NCI-H1694 treated with DMSO at 0.1 percent for 48 hours (cell line): Measurements from ENCODE around the gene MINDY4.

Source experiments
- DNase-seq: peaks from one replicate; lab custom pipeline; 2025; lab: John Stamatoyannopoulos, UW

Gene MINDY4

GRCh38 chr7:30775992-30776391 lies 4.8 kb downstream of the MINDY4 start:
- DNase-seq = no peak

DNA sequence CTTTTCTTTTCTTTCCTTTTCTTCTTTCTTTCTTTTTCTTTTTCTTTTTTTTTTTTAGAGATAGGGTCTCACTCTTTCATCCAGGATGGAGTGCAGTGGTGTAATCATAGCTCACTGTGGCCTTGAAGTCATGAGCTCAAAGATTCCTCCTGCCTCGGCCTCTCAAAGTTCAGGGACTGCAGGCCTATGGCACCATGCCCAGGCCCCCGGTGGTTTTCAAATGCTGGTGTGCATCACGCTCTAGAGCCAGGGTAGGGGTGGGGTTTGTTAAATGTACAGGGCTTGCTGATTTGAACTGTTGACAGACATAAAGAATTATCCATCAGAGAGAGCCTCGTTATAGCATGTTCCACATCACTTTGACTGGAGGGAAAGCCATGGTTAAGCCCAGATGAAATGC lies 5.8 kb downstream of the MINDY4 start:
- no peak for DNase-seq

GRCh38 chr7:30778255-30779025 lies 7.2 kb downstream of the MINDY4 start:
- DNase-seq = no peak

DNA sequence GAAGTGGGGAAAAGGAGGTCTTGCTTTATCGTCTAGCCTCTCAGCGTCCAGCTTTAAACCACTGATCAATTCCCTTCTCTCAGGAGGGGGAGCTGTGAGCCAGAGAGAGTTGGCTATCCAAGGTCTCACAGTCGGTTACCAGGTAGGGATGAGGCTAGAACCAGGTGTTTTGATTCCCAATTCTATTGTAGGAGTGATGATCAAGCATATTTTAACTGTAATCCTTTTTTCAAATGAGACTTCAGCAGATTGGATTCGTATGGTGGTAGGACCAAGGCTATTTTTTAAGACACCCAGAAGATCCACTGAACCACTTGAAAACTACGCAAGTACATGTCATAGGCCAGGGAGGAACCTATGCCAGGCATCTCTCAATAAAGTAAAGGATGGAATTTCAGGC lies 8.4 kb downstream of the MINDY4 start:
- DNase-seq = no peak

- no peak for DNase-seq
These were observed 9.7 kb downstream of the MINDY4 start for GRCh38 chr7:30780941-30781340.

- no peak for DNase-seq
These were observed 11.5 kb downstream of the MINDY4 start for GRCh38 chr7:30782690-30783089.

DNA sequence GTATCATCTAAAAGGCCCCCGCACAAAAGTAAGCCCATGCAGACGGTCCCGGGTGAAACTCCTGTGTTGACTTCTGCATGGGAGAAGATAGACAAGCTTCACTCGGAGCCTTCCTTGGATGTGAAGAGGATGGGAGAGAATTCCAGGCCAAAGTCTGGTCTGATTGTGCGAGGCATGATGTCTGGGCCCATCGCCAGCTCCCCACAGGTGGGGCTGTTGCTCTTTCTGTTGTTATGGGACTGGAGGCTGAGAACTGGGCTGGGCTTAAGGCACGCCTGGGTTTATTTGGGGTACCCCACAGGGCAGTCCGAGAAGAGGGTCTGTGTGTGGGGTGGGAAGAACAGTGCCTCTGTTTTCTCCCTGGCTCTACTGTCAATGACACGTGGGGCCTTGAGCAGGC lies 14.6 kb downstream of the MINDY4 start:
- DNase-seq = no peak

DNA sequence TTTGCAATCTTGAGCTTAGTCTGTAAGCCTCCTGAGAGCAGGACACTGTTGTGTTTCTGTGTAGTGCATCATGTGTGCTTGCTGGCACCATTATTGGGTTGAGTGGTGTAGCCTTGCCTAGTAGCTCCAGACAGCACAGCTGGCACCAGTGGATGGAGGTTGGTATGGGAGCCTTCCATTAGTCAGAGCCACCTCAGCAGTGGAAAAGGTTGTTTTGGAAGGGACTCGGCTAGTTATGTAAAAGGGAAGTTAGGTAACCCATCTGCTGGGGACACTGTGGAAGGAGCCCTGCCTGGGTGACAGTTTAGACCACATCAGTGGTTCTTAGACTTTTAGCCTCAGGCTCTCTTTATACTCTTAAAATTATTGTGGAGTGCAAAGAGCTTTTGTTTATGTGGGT lies 16.3 kb downstream of the MINDY4 start:
- no peak for DNase-seq

GRCh38 chr7:30788640-30789333 lies 17.6 kb downstream of the MINDY4 start:
- no peak for DNase-seq

GRCh38 chr7:30789334-30789711 lies 18.1 kb downstream of the MINDY4 start:
- DNase-seq = no peak

DNA sequence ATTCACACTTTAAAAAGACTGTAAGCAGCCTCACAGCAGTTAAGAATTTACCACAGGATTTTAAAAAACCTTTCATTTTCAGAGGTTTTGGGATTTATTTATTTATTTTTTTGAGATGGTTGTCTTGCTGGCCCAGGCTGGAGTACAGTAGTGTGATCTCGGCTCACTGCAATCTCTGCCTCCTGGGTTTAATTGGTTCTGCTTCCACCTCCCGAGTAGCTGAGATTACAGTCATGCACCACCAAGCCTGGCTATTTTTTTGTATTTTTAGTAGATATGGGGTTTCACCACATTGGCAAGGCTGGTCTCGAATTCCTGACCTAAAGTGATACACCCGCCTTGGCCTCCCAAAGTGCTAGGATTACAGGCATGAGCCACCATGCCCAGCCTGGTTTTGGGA lies 19.1 kb downstream of the MINDY4 start:
- DNase-seq = no peak

- no peak for DNase-seq
These were observed 19.9 kb downstream of the MINDY4 start for GRCh38 chr7:30791114-30791513.

DNA sequence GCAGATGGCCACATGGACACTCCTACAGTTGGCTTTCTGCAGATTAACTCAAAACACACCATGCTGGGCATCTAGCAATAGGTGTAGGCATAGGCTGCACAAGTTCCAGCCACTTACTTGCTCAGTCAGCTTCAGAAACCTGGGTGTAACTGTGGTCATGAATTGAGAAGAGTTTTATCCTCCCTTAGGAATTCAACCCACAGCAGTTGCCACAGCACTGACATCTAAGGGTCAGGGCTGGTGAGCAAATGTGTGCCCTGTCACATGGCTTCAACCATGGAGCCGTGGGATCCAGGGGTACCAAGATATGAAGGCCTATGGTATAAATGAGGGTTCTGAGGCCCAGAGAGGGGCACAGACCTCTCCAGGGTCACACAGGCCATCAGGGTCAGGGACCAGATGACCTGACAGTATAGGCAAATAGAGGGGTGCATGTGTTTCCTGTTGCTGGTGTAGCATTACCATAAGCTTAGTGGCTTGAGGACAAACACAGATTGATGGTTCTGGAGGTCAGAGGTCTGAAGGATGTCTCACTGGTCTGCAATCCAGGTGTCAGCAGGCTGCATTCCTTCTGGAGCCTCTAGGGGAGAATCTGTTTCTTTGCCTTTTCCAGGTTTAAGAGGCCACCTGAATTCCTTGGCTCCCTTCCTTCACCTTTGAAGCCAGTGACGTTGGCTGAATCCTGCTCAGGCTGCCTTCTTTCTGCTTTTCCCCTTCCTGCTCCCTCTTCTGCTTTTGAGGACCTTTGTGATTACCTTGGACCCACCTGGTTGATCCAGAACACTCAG lies 24.1 kb downstream of the MINDY4 start:
- DNase-seq = no peak

DNA sequence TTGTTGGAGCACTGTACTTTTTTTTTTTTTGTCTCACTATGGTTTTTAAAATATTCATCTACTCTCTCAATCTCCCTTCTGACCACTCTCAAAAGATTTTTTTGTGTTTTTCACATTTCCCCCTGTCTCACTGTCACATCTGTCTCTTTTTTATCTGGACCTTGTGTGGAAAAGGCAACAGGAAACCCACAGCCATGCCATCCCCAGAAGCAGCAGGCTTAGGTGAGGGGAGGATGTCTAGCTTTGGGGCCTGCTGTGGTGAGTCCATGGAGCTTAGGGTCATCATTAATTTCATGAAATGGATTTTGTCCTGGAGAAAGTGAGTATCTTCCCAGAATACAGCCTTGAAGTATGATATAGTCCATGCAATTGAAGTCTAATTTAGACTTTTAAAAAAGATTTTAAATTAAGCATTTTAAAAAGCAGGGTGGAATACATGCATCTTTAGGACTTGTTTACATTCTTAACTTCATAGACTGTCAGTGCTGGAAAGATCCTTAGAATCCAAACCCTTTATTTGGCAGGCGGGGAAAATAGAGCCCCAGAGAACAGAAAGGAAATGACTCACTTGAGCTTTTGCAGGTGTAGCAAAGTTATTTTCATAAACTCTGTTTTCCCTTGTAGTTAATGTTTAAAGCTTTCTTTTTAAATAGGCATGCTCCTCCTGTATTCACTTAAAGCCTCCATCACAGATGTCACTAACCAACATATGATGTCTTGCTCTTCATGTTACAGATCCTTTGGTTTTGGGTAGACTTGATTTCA lies 25.1 kb downstream of the MINDY4 start:
- no peak for DNase-seq

GRCh38 chr7:30797176-30798040 lies 26.2 kb downstream of the MINDY4 start:
- DNase-seq = no peak

- peak; percentile 19 for DNase-seq
These were observed 28.2 kb downstream of the MINDY4 start for GRCh38 chr7:30799206-30799975.

DNA sequence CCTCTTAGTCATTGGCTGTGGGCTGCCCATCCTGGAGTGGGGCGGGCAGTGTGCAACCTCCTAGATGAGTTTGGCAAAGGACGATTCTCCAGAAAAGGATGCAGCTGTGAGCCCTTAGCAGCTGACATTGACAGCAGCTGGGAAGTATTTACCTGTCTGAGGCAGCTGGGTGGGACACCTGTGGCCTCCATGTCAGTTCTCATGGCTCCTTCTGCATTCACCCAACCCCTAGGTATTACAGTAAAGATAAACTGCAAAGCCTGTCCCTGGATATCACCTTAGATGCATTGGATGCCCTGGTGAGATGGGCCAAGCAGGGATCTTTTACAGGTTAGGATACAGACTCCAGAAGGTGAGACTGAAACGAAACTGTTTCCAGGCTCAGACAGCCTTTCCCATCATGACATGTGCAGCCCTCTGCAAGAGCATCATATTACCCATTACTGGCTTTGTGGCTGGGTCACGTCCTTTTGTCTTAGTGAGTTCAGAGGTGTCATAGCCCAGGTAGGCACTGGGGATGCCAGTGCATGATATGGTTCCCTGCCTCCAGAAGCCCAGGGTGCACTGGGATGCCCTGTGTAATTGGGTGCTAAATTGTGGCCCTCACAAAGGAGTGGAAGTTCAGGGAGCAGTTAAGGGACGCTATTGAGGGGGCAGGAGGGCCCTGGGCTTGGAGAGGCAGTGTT lies 28.9 kb downstream of the MINDY4 start:
- DNase-seq = no peak

- peak; percentile 79 for DNase-seq
These were observed 29.6 kb downstream of the MINDY4 start for GRCh38 chr7:30800785-30801252.

DNA sequence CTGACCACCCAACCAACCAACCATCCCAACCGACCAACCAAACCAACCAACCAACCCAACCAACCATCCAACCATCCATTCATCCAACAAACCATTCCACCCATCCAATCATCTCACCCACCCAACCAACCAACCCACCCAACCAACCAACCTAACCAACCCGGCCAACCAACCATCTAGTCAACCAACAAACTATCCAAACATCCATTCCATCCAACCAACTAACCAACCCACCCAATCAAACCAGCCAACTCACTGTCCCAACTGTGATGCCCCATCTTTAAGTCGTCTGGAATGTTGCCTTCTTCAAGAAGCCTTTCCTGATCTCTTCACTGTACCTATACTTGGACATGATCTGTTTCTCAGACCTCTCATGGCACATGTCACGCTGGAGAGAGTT lies 31.6 kb downstream of the MINDY4 start:
- DNase-seq = no peak
